K562 (cell line): ENCODE data around the gene CNR2. TPM values are rescaled to one million over a fixed set of nuclear protein-coding genes. Genes with fewer than 3 reads are reported as not detected.
A peak's percentile ranks its signal among the peaks of the same experiment; 100 is the strongest.

ENCODE experiments used
- ADNP ChIP-seq: fragments of 200-800 bp; sonication (Bioruptor generic); IDR thresholded peaks from 2 replicates; pipeline ENCODE4 v1.6.1; 2016; ENCODE audit warnings: missing genetic modification characterization, missing compliant biosample characterization
- ARID1B ChIP-seq: fragments of 450-650 bp; IDR thresholded peaks from 2 replicates; pipeline ENCODE4 v1.6.1; 2016; ENCODE audit warnings: antibody characterized with exemption, mild to moderate bottlenecking, inconsistent platforms
- ARNT ChIP-seq, 2 experiments: fragments of 450-650 bp; IDR thresholded peaks; 2 replicates each; pipeline ENCODE4 v1.6.1; 2016; ENCODE audit warnings: mild to moderate bottlenecking in 1 of 2
- CCAR2 ChIP-seq: fragments of 200-400 bp; formaldehyde crosslinking; IDR thresholded peaks from 2 replicates; pipeline ENCODE4 v1.6.1; 2017; ENCODE audit warnings: mild to moderate bottlenecking, low read depth, low read length
- DEAF1 ChIP-seq: fragments of 450-650 bp; formaldehyde crosslinking; IDR thresholded peaks from 2 replicates; pipeline ENCODE4 v1.4.0; 2020; ENCODE audit warnings: mild to moderate bottlenecking, moderate library complexity
- ESRRB ChIP-seq: fragments of 250-450 bp; sonication (Bioruptor Pico); IDR thresholded peaks from 2 replicates; pipeline ENCODE4 v1.5.0; 2020; ENCODE audit warnings: mild to moderate bottlenecking, moderate library complexity, borderline replicate concordance
- FOXJ3 ChIP-seq: sonication (generic); formaldehyde crosslinking; IDR thresholded peaks from 2 replicates; pipeline ENCODE4 v1.4.0; 2020; ENCODE audit warnings: mild to moderate bottlenecking, missing genetic modification reagents
- FOXK1 ChIP-seq: sonication (generic); formaldehyde crosslinking; IDR thresholded peaks from 2 replicates; pipeline ENCODE4 v1.8.0; 2022; ENCODE audit warnings: missing genetic modification reagents, mild to moderate bottlenecking, borderline replicate concordance
- FOXM1 ChIP-seq, 2 experiments: fragments of 450-650 bp in 1 of 2; sonication (generic) in 1 of 2; formaldehyde crosslinking in 1 of 2; IDR thresholded peaks; 2 replicates each; pipeline versions ENCODE4 v1.6.1 to v1.9.0; 2017 to 2022; ENCODE audit warnings: low read depth in 2 of 2, mild to moderate bottlenecking in 2 of 2, missing genetic modification reagents in 1 of 2, moderate library complexity in 1 of 2
- HDAC1 ChIP-seq, 2 experiments: fragments of 450-650 bp; IDR thresholded peaks; 2 replicates each; pipeline ENCODE4 v1.6.1; 2016 to 2017; ENCODE audit warnings: inconsistent platforms in 1 of 2, mild to moderate bottlenecking in 1 of 2, moderate library complexity in 1 of 2
- HDAC3 ChIP-seq: fragments of 450-650 bp; IDR thresholded peaks from 2 replicates; pipeline ENCODE4 v1.6.1; 2018; ENCODE audit warnings: borderline replicate concordance, mild to moderate bottlenecking, moderate library complexity; ENCODE audit not compliant: partially characterized antibody
- IRF2 ChIP-seq: sonication (generic); formaldehyde crosslinking; IDR thresholded peaks from 2 replicates; pipeline ENCODE4 v1.8.1; 2022; ENCODE audit warnings: mild to moderate bottlenecking, missing genetic modification reagents
- JUND ChIP-seq, 2 experiments: IDR thresholded peaks; 2 replicates in 1 of 2; 3 replicates in 1 of 2; pipeline ENCODE4 v1.6.1; 2011; ENCODE audit warnings: borderline replicate concordance in 2 of 2, low read depth in 2 of 2, low read length in 2 of 2, improper control_type of control experiment in 1 of 2, missing biosample characterization in 1 of 2, missing genetic modification characterization in 1 of 2, missing genetic modification reagents in 1 of 2
- KAT8 ChIP-seq: fragments of 450-650 bp; IDR thresholded peaks from 2 replicates; pipeline ENCODE4 v1.6.1; 2016; ENCODE audit warnings: low read depth, mild to moderate bottlenecking
- NEUROD1 ChIP-seq: fragments of 150-350 bp; IDR thresholded peaks from 2 replicates; pipeline ENCODE4 v1.6.1; 2014; ENCODE audit warnings: borderline replicate concordance, low read length, low read depth; ENCODE audit not compliant: partially characterized antibody
- POLR2AphosphoS2 ChIP-seq: IDR thresholded peaks from 2 replicates; pipeline ENCODE4 v1.6.1; 2012; ENCODE audit warnings: low read length, improper control_type of control experiment
- SMARCA5 ChIP-seq: fragments of 450-650 bp; IDR thresholded peaks from 2 replicates; pipeline ENCODE4 v1.6.1; 2016
- SNAPC5 ChIP-seq: fragments of 250-450 bp; sonication (Bioruptor Pico); IDR thresholded peaks from 2 replicates; pipeline ENCODE4 v1.8.0; 2021; ENCODE audit warnings: moderate library complexity, mild to moderate bottlenecking, inconsistent platforms
- SP1 ChIP-seq: sonication (generic); formaldehyde crosslinking; IDR thresholded peaks from 2 replicates; pipeline ENCODE4 v1.8.1; 2022; ENCODE audit warnings: mild to moderate bottlenecking, missing genetic modification reagents
- TAF1 ChIP-seq: IDR thresholded peaks from 2 replicates; pipeline ENCODE4 v1.6.1; 2011; ENCODE audit warnings: mild to moderate bottlenecking, low read length, moderate library complexity; ENCODE audit not compliant: insufficient read depth, control insufficient read depth, severe bottlenecking; ENCODE audit errors: extremely low read depth
- TFE3 ChIP-seq: fragments of 450-650 bp; formaldehyde crosslinking; IDR thresholded peaks from 2 replicates; pipeline ENCODE4 v1.4.0; 2020; ENCODE audit warnings: mild to moderate bottlenecking, mixed read lengths
- ZBTB17 ChIP-seq: fragments of 450-650 bp; formaldehyde crosslinking; IDR thresholded peaks from 2 replicates; pipeline ENCODE4 v1.4.0; 2020; ENCODE audit warnings: mild to moderate bottlenecking
- ZFPM2 ChIP-seq: fragments of 250-450 bp; sonication (Bioruptor Pico); IDR thresholded peaks from 2 replicates; pipeline ENCODE4 v1.5.1; 2022; ENCODE audit warnings: mild to moderate bottlenecking
- ZNF41 ChIP-seq: fragments of 250-450 bp; sonication (Bioruptor Pico); conservative IDR thresholded peaks from 2 replicates; pipeline ENCODE4 v1.4.0; 2020; ENCODE audit warnings: mild to moderate bottlenecking
- ZNF507 ChIP-seq: conservative IDR thresholded peaks from 2 replicates; pipeline ENCODE4 v1.6.1; 2017; ENCODE audit warnings: missing genetic modification characterization, missing compliant biosample characterization
- polyA plus RNA-seq, 8 experiments: library from polyadenylated mRNA; depleted of rRNA in 4 of 8; stranded (reverse) in 5 of 8; unstranded in 3 of 8; fragments of >200 nt; fragmentation: Nextera tagmentation in 2 of 8; fragmentation: Illumina TruSeq in 1 of 8; extraction: Ambion mirVana in 2 of 8; extraction: Trizol in 1 of 8; gene quantifications; 2 replicates each; pipeline versions ENCODE4 v1.2.1 to v1.2.3, GENCODE V29; 2011 to 2014; ENCODE audit warnings: inconsistent platforms in 1 of 8, missing spikeins in 1 of 8
- total RNA-seq, 7 experiments: library from RNA; depleted of rRNA in 6 of 7; stranded (reverse); fragments of >200 nt in 6 of 7; fragmentation: Illumina TruSeq in 2 of 7; extraction: Trizol in 2 of 7; gene quantifications; 2 replicates each; pipeline versions ENCODE4 v1.2.1 to v1.2.3, GENCODE V29; 2011 to 2021; ENCODE audit warnings: low replicate concordance in 1 of 7

Gene CNR2
- total and polyA plus RNA-seq, 9 of the 15 experiments (the other 6 are each of a cell fraction or from before 2014, with no cell fraction given), result not detected

- TF ChIP-seq HDAC1 (IDR thresholded peaks at IDR 0.05), result peak in 1 of 2 experiments; percentile 25; a peak in 1 of 4 replicates
- no peak for TF ChIP-seq CCAR2
- no peak for TF ChIP-seq ZNF41 (CRISPR knock-in tag)
- no peak for TF ChIP-seq SMARCA5
- TF ChIP-seq JUND (IDR thresholded peaks at IDR 0.05; ENCODE audit: borderline replicate concordance, low read depth, low read length), result peak; percentile 35; the same call in 1 of the 2 replicates
- TF ChIP-seq JUND (tag; IDR thresholded peaks at IDR 0.05; ENCODE audit: borderline replicate concordance, low read depth, low read length), result no peak; the same call in 2 of the 3 replicates
- TF ChIP-seq POLR2AphosphoS2, result no peak
- peak; percentile 68; the same call in 1 of the 2 replicates for TF ChIP-seq FOXK1 (CRISPR knock-in tag)
- no peak for TF ChIP-seq TFE3 (CRISPR knock-in tag)
- TF ChIP-seq ESRRB (CRISPR knock-in tag), result no peak
- peak; percentile 59 for TF ChIP-seq ARID1B
- no peak for TF ChIP-seq TAF1
- TF ChIP-seq IRF2, result no peak
- no peak for TF ChIP-seq ZNF507 (tag)
- TF ChIP-seq SNAPC5 (CRISPR knock-in tag), result no peak
- no peak for TF ChIP-seq NEUROD1
- TF ChIP-seq ADNP (tag), result peak; percentile 81
- TF ChIP-seq ARNT (IDR thresholded peaks at IDR 0.05), result no peak
- TF ChIP-seq SP1, result peak; percentile 76
- no peak for TF ChIP-seq ZFPM2
- TF ChIP-seq FOXJ3 (CRISPR knock-in tag), result no peak
- TF ChIP-seq FOXM1 (IDR thresholded peaks at IDR 0.05; ENCODE audit: low read depth), result no peak
- no peak for TF ChIP-seq FOXM1 (CRISPR knock-in tag; IDR thresholded peaks at IDR 0.05; ENCODE audit: low read depth)
- TF ChIP-seq ZBTB17, result no peak
- TF ChIP-seq DEAF1 (CRISPR knock-in tag), result peak; percentile 88
- no peak for TF ChIP-seq HDAC3
- no peak for TF ChIP-seq KAT8
Observed at GRCh38 chr1:23916209-23917131, 3.3 kb upstream of the CNR2 start (continued).
